ENCODE results near the gene PLA2G6.

DNA sequence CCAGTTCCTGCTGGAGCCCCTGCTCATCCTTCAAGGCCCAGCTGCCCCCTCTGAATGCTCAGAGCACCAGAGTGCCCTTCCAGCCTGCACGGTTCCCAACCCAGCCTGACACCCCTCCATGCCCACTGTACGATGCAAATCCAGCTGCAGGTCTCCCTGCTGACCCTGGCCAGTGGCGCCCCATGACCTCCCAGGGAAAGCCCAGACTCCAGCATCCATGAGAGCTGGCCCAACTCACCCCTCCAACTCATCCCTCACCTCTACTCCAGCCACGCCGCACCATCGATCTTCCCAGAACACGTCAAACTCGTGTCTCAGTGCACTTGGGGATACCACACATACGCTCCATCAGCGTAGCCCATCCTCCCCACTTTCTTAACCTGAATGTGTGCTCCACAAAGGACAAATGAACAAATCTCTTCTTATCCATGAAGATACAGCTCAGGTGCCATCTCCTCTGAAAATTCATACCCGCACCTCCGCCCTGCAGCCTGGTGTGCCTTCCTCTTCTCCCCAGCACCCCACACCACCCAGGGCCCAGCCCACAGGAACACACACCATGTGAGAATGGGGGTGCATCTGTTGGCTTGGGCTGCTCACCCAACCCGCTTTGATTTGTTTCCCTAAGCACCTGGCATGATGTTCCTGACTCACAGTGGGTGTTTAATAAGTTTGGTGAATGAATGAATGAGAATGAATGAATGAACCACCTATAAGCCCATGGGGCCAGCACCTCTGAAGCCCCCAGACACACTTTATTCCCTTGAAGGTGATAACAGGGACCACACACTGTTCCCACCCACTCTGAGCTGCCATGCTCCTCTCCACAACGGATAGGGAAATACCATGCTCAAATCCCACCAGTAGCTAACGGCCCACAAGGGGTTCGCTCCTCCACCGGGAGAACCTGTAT, 6.2 kb downstream of the PLA2G6 start:
- TF ChIP-seq CTCF (IDR thresholded peaks at IDR 0.05) (no peak), POLR2A (IDR thresholded peaks at IDR 0.05) (no peak)
